ENCODE data around the gene MGAT5B.

GRCh38 chr17:76862079-76862478, 6.1 kb upstream of the MGAT5B start:
- TF ChIP-seq CTCF (IDR thresholded peaks at IDR 0.05) (no peak), POLR2A (IDR thresholded peaks at IDR 0.05) (no peak)
